A549 treated with ZK216348 at 1 μM for 4 hours (cell line): ENCODE measurements around the gene PTTG1IP2. TPM values are rescaled to one million over a fixed set of nuclear protein-coding genes. Genes with fewer than 3 reads are reported as not detected.

Experiments
- total RNA-seq: library from RNA; stranded (reverse); fragments of 200-300 nt; extraction: Qiagen RNA extraction; gene quantifications from 5 replicates; pipeline ENCODE4 v1.2.3, GENCODE V29; 2022; ENCODE audit warnings: low read depth

PTTG1IP2 gene
- total RNA-seq: not detected in 5 replicates

GRCh38 chr7:90469554-90469953 lies at the start of gene PTTG1IP2:
PTTG1IP2 (plus strand) TSS chr7:90469639; CDS start chr7:90469787, 148 bp downstream.

Other genes starting within 250 kb of the PTTG1IP2 start
- gene CFAP69, start 224.5 kb upstream of the PTTG1IP2 start, total RNA-seq: 1.3 to 3.1 TPM (median 2.2 TPM) in 5 replicates
- not detected in 5 replicates for gene FAM237B, start 148.3 kb upstream of the PTTG1IP2 start, total RNA-seq
- gene GTPBP10, start 122.9 kb upstream of the PTTG1IP2 start, total RNA-seq: 18.4 to 28.0 TPM (median 24.6 TPM) in 5 replicates
- 16.8 to 34.8 TPM (median 27.5 TPM) in 5 replicates for gene CLDN12, start 66.2 kb upstream of the PTTG1IP2 start, total RNA-seq
- 0.05 to 0.56 TPM (median 0.06 TPM) in 5 replicates for gene CDK14, start 126.7 kb downstream of the PTTG1IP2 start, total RNA-seq